VCaP (cell line): ENCODE measurements around the gene STYXL2.

ENCODE experiments used
- H3K27ac ChIP-seq: fragments of 450-650 bp; 2 replicates; pipeline ENCODE4 v1.5.1; 2017
- TF ChIP-seq, protein P1 (sequence below): fragments of 450-650 bp; conservative IDR thresholded peaks from 2 replicates; pipeline ENCODE4 v1.5.1; 2017; ENCODE audit warnings: mild to moderate bottlenecking, moderate library complexity

Gene STYXL2

GRCh38 chr1:167110586-167110985 is 16.7 kb downstream of the STYXL2 start:
- TF ChIP-seq, protein P1, sequence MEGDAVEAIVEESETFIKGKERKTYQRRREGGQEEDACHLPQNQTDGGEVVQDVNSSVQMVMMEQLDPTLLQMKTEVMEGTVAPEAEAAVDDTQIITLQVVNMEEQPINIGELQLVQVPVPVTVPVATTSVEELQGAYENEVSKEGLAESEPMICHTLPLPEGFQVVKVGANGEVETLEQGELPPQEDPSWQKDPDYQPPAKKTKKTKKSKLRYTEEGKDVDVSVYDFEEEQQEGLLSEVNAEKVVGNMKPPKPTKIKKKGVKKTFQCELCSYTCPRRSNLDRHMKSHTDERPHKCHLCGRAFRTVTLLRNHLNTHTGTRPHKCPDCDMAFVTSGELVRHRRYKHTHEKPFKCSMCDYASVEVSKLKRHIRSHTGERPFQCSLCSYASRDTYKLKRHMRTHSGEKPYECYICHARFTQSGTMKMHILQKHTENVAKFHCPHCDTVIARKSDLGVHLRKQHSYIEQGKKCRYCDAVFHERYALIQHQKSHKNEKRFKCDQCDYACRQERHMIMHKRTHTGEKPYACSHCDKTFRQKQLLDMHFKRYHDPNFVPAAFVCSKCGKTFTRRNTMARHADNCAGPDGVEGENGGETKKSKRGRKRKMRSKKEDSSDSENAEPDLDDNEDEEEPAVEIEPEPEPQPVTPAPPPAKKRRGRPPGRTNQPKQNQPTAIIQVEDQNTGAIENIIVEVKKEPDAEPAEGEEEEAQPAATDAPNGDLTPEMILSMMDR, result no peak
- no peak overlapping the region for H3K27ac ChIP-seq

DNA sequence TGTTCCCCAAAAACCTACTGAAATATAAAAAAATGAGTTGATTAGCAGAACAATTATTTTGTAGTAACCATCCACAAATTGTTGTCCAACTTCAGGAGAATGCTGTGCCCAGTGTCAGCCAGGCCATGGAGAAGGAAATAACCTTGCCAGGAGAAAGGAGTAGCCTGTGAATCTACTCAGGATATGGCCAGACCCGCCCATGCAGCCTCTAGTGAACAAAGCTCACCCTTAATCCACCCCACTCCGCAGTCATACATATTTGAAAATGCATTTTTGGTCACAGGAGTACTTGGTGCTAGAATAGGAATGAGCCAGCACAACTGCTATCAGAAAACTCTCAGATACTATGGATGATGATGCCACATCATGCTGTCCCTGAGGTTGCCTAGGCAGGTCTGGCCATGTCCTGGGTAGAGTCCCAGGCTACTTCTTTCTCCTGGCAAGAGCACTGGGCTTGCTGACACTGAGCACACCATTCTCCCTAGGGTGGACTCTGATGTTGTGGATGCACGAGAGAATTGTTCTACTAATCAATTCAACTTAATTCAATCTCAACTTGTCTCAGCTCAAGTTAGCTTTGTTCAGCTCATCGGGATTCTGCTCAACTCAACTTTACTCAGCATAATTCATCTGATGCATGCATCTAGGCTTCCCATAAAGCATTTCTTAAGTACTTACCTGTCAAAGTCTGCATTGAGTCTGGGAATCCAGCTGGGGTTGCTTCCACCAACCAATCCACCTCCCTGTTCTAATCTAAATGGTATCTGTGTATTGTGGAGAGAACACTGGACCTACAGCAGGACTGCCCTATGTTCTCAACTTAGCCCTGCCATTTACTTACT is 18.2 kb downstream of the STYXL2 start:
- TF ChIP-seq, protein P1, result no peak
- no peak overlapping the region for H3K27ac ChIP-seq

DNA sequence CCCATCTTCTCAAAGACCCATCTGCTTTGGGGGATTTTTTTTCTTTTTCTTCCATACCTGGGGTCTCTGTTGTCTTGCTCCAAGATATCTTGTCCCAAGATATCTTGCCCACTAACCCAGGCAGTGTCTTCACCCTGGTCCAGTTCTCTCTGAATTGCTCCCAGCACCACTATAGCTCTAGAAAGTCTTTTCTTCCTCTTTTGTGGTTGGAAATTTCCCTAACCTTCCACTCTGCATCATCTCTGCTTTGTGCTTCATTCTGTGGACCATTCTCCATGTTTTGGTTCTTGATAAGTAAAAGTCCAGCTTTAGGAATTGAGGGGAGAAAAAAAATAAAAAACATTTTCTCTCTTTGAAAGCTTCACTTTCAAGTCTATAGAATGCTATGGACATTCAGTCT is 20.9 kb downstream of the STYXL2 start:
- TF ChIP-seq, protein P1, result no peak
- no peak overlapping the region for H3K27ac ChIP-seq

DNA sequence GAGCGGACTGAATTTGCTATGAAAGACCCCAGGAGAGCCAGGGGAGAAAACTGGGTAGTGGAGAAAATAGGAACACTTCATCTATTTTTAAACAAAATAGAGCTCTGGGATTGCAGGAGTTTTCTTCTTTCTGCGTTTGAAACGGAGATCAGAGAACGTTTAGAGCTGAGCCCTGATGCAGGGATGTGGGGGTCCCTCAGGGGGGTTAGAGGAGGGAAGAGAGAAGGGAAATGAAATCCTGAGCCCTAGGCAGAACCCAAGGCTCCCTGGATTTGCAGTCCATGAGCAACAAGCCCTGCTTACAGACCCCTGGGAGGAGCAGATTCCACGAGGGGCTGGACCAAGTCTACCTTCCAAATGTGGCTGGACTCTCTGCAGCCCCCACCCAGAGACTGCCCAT is 21.8 kb downstream of the STYXL2 start:
- no peak overlapping the region for H3K27ac ChIP-seq
- TF ChIP-seq, protein P1, result no peak

- TF ChIP-seq, protein P1, result no peak
- no peak overlapping the region for H3K27ac ChIP-seq
Observed at GRCh38 chr1:167116174-167116573, 22.3 kb downstream of the STYXL2 start.

- TF ChIP-seq, protein P1, result no peak
- H3K27ac ChIP-seq, result no peak overlapping the region
Observed at GRCh38 chr1:167117225-167117624, 23.4 kb downstream of the STYXL2 start.

GRCh38 chr1:167118188-167118587 is 24.3 kb downstream of the STYXL2 start:
- no peak overlapping the region for H3K27ac ChIP-seq
- TF ChIP-seq, protein P1, result no peak
